AG09309 (cell line): ENCODE results near the gene AFF3.

Source experiments
- DNase-seq: peaks from one replicate; pipeline ENCODE4 v3.0.0-alpha.2; 2010; ENCODE audit warnings: low read depth
- H3K4me3 ChIP-seq: 2 replicates; pipeline ENCODE4 v1.5.1; 2011; ENCODE audit warnings: mild to moderate bottlenecking, low read depth, low read length, moderate library complexity; ENCODE audit not compliant: control insufficient read depth
- TF ChIP-seq, protein P1 (sequence below): IDR thresholded peaks from 2 replicates; pipeline ENCODE4 v1.5.1; 2011; ENCODE audit warnings: mild to moderate bottlenecking, low read depth, low read length, inconsistent platforms; ENCODE audit not compliant: insufficient read depth, control insufficient read depth; ENCODE audit errors: missing control alignments

Gene AFF3

DNA sequence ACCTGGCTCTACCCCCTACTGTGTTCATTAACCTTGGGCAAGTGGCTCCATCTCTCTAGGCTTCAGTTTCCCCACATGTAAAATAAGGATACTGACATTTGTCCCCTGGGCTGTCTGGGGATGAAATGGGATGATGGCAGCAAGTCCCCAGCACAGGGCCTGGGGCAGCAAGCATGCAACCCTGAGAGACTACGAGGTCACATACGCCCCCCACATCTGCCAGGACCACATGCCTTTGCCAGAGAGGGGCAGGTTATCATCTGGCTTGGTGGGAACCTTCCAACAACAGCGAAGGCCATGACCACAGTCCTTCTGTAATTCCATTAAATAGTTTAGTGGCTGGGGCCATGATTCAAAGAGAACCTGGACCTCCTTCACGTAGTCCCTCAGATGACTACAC lies 506.7 kb downstream of the AFF3 start:
- no peak overlapping the region for H3K4me3 ChIP-seq
- TF ChIP-seq, protein P1, sequence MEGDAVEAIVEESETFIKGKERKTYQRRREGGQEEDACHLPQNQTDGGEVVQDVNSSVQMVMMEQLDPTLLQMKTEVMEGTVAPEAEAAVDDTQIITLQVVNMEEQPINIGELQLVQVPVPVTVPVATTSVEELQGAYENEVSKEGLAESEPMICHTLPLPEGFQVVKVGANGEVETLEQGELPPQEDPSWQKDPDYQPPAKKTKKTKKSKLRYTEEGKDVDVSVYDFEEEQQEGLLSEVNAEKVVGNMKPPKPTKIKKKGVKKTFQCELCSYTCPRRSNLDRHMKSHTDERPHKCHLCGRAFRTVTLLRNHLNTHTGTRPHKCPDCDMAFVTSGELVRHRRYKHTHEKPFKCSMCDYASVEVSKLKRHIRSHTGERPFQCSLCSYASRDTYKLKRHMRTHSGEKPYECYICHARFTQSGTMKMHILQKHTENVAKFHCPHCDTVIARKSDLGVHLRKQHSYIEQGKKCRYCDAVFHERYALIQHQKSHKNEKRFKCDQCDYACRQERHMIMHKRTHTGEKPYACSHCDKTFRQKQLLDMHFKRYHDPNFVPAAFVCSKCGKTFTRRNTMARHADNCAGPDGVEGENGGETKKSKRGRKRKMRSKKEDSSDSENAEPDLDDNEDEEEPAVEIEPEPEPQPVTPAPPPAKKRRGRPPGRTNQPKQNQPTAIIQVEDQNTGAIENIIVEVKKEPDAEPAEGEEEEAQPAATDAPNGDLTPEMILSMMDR = no peak
- no peak for DNase-seq

DNA sequence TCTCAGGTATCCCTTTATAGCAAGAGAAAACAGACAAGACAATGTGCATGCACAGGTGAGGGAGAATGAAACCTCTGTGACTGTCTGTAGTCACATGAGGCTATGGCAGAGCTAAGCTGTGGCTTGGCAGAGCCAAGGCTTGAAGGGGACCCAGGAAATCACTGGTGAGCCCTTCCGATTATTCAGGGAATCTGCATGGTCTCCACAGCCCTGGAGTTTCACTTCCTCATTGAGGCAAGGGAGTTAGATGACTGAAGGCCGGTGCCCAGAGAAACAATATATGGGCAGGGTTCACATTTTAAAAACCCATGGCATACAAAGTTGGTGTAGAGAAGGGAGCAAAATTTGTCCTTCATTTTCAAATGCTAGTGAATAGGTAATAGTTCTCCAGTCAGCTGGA lies 508.2 kb downstream of the AFF3 start:
- TF ChIP-seq, protein P1 = no peak
- no peak overlapping the region for H3K4me3 ChIP-seq

DNA sequence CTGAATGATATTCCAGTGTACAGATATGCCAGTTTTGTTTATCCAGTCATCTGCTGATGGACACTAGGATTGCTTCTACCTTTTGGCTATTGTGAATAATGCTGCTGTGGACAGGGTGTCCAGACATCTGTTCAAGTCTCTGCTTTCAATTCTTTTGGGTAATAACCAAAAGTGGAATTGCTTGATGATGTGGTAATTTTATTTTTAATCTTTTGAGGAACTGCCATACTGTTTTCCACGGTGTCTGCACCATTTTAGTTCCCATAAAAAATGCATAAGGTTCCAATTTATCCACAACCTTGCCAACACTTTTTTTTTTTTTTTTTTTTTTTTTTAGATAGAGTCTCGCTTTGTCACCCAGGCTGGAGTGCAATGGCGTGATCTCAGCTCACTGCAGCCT lies 510.7 kb downstream of the AFF3 start:
- TF ChIP-seq, protein P1 = no peak
- no peak overlapping the region for H3K4me3 ChIP-seq
- DNase-seq = no peak

More for the DNA sequence above, 508.2 kb downstream of the AFF3 start:
- DNase-seq = no peak

DNA sequence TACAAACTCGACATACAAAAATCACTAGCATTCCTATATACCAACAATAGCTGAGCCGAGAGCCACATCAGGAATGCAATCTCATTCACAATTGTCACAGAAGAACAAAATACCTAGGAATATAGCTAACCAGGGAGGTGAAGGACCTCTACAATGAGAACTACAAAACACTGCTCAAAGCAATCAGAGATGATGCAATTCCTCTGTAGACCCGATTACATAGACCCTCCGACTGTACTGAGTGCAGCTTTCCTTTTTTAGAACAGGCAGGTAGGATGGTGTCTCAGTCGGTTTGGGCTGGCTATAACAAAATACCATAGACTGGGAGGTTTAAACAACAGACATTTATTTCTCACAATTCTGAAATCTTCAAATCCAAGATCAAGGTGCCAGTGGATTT lies 513.1 kb downstream of the AFF3 start:
- TF ChIP-seq, protein P1 = no peak
- no peak overlapping the region for H3K4me3 ChIP-seq
- no peak for DNase-seq

DNA sequence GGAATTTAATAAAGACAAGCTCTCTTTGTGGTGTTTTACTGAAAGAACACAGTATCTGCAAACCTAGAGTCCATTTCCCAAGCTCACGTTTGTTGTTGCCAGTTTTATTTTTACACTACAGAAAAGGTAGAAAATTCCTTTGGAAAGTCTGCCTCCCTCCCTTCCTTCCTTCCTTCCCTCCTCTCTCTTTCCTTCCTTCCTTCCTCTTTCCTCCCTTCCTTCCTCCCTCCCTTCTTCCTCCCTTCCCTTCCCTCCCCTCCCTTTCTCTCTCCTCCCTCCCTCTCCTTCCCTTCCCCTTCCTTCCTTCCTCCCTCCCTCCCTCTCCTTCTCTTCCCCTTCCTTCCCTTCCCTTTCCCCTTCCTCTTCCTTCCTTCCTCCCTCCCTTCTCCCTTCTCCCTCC lies 516.2 kb downstream of the AFF3 start:
- TF ChIP-seq, protein P1 = no peak
- H3K4me3 ChIP-seq = no peak overlapping the region
- no peak for DNase-seq

DNA sequence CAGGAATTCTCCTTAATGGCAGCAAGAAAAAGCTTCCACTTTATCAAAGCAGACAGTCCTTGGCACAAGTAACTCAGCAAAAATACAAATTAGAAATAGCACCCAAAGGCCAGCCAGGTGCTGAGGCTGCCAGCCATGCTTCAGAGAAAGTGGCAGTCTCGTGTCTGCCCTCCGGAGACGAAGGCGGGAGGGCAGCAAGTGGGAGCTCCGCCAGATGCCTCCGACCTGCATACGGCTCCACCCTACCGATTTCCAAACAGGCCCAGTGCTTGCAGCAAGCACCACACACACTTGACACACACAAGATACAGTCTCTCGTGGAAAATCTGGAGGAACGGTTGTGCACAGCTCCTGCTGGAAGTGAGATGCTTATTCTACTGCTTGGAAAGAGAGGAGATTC lies 517.7 kb downstream of the AFF3 start:
- TF ChIP-seq, protein P1 = no peak
- DNase-seq = no peak
- no peak overlapping the region for H3K4me3 ChIP-seq

DNA sequence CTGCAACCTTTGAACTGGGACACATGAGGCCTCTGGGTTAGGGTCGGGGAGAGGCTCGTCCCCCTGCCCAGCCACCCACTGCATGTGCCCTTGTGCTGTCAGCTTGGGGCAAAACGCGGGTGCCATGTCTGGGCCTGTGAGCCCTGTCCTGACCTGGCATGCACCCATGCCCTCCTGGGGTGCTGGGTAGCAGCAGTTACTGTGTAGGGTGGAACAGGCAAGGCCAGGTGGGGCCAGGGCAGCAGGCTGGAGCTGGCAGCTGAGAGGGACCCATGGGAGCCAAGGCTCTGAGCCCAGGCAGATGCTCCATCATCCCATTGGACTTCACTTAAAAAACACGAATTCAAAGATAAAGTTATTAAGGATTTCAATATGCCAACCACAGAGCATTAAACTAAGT lies 518.8 kb downstream of the AFF3 start:
- no peak for DNase-seq
- TF ChIP-seq, protein P1 = no peak

More for the DNA sequence above, 518.8 kb downstream of the AFF3 start:
- H3K4me3 ChIP-seq = no peak overlapping the region
